SKM-1 (cell line): ENCODE data around the gene HDAC2.
"Not testable (repeated sequence)": the region's sequence is repeated elsewhere in the genome, so short reads cannot be mapped to it uniquely, and the experiment has no call there.

Source experiments
- DNase-seq: peaks from one replicate; lab custom pipeline; 2025; ENCODE audit not compliant: unreplicated experiment; lab: John Stamatoyannopoulos, UW

Gene HDAC2

DNA sequence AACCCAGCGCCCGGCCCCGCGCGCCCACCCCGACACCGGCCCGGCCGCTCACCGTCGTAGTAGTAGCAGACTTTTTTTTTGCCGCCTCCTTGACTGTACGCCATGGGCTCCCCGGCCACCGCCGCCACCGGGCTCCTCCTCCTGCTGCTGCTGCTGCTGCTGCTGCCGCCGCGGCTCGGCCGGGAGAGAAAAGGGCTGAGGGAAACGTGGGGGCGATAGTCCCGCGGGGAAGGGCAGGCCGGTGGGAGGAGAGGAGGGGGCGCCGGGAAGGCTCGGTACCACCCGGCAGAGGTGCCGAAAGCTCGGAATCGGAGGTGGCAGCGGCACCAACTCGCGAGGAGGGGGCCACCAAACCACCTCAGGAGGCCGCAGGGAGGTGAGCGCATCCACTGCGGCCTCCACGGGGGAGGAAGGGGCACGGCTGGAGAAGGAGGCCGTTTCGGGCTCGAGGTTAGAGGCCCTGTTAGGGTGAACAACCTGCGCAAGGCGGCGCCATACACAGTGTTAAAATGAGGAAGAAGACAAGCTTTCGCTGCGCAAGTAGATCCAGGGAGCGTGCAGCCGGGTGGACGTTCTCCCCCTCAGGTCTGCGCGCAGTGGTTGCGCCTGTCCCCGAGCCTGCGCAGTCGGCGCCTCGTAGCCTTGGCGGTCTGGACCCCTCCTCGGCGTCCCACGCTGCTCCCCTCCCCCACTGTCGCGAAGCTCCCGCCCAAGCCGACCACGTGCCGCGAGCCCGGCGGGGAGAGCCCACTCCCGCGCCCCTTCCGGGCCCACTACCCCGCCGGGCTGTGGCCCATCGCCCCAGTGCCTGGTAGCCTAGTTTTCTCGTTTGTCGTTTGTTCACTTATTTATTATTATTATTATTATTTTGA lies at the start of gene HDAC2:
HDAC2 (minus strand) TSS at position 344 of the 872 bp plus-strand sequence; CDS start at position 104, 240 bp downstream.
- DNase-seq = peak; percentile 94

DNA sequence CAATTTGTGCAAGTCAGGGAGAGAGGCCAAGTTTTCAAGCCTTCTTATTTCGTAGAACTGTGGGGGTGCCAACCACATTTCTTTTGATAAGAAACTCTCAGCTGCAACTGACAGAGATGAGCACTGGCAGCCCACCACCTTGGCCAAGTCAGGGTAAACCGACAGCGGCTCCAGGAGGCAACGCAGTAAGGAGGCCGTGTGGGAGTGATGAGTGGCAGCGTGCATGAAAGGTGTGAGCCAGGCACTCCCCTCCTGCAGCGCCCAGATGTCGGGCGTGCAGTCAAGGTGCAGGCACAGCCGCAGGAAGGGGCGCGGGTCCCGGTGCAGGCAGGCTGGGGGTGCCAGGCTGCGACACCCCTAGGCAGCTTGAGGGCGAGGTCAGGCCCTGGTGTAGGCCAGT lies 49.2 kb upstream of the HDAC2 start:
- DNase-seq = no peak

- DNase-seq = not testable (repeated sequence)
These were observed 46.2 kb upstream of the HDAC2 start for GRCh38 chr6:114017146-114017545.

DNA sequence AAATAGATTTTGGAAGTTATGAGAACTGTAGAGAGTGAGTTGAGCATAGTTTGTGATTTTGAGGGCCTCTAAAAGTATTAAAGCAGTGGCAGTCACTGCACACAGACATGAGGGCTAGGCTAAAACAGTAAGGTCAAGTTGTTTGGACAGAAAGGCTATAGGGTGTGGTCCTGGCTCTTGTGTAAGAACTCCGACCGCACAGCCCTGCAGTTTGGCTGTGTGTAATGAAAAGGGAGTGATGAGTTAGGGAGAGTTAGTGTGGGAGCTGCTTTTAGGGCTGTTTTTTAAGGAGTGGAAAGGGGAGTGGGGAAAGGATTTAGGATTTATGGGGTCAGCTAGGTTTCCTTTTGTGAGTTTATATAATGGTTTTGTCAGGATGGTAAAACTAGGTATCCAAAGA lies 43.2 kb upstream of the HDAC2 start:
- DNase-seq = not testable (repeated sequence)

- DNase-seq = not testable (repeated sequence)
These were observed 40.5 kb upstream of the HDAC2 start for GRCh38 chr6:114011486-114011885.

DNA sequence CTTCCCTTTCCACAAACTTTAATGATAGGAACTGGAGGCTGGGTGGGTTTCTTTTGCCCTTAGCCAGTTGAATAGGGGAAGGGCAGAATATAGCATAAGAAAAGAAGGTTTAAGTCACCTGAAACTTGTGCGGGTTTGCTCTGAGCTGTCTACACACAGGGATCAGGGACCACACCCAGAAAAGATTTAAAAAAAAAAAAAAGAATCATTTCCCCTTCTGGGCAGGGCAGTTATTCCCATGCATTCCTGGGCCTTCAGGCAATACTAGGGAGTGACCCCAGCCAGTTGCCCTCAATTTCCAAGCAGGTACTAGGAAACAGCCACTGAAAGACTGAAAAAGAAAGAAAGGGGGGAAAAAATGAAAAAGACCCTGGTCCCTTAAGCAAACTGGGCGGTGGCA lies 39.6 kb upstream of the HDAC2 start:
- DNase-seq = no peak

GRCh38 chr6:114009192-114009591 lies 38.2 kb upstream of the HDAC2 start:
- DNase-seq = no peak

- no peak for DNase-seq
These were observed 37.4 kb upstream of the HDAC2 start for GRCh38 chr6:114008331-114008730.

- DNase-seq = no peak
These were observed 36.6 kb upstream of the HDAC2 start for GRCh38 chr6:114007516-114007915.

GRCh38 chr6:114001354-114001753 lies 30.4 kb upstream of the HDAC2 start:
- DNase-seq = no peak

- no peak for DNase-seq
These were observed 29.1 kb upstream of the HDAC2 start for GRCh38 chr6:114000069-114000468.

DNA sequence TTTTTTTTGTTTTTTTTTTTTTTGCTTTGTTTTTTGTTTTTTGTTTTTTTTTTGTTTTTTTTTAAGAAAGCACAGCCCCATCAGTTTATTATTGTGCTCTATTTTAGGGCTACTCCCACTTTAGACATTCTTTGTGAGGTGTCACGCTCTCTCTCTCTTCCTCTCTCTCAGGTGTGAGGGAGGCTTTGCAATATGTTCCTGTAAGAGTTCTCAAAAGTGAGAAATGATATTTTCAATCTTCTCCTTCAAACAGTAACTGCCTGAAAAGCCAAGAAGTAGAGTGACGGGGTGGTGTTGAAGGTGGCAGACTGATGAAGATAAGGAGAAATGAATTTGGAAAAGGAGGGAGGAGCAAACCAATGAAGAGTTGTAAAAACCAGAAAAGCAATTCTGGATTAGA lies 28.3 kb upstream of the HDAC2 start:
- no peak for DNase-seq

DNA sequence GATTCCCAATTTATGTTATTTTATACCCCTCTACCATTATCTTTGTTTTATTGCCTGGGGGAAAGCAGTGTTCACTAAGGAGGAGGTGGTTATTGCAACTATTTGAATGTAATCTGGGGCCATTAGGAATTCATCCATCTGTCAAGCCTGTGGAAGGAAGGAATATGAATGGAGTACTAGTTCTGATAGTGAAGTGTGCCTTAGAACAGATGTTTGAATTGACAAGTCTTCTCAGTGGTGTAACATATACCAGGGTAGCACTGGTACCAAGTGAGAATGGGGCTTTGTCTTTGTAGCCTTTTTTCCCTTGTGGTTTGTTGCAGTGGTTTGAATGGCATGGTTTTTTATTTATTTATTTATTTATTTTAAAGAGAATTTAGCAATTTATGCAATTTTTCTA lies 27.9 kb upstream of the HDAC2 start:
- DNase-seq = no peak

DNA sequence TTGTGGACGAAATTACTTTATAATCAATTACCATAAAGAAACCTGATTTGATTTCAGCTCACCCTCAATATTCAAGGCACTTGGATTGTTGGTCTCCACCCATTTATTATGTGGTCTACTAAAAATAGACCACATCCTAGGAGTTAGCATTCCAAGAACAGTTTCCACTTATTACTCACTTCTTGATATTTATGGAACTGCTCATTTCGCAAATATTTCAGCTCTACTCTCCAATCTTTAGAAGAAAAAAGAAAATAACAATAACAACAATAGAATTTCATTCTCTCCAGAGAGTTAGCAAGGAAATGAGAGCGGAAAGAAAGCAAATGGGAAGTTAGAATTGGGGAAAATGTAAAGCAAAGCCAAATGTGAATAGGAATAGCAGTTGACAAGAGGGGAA lies 26.2 kb upstream of the HDAC2 start:
- DNase-seq = no peak

- no peak for DNase-seq
These were observed 24.7 kb upstream of the HDAC2 start for GRCh38 chr6:113995634-113996033.

DNA sequence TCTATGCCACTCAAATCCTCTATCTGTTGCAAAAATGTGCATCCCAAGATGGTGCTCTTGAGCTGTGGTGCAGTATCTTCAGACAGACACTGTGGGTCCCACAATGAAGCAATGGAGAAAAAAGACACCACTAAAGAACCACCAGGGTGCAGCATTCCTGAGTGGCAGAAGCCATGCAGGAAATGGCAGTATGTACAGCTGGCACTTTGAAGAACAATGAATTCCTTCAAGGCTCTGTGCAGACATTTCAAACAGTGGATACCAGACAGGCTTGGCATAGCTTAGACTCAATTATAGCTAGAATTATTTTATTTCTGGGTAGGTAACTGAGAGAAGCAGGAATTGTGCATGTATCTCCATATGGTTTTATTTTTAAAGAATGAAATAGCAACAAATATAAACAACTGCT lies 24.0 kb upstream of the HDAC2 start:
- DNase-seq = peak; percentile 10

GRCh38 chr6:113989675-113990074 lies 18.7 kb upstream of the HDAC2 start:
- DNase-seq = no peak

DNA sequence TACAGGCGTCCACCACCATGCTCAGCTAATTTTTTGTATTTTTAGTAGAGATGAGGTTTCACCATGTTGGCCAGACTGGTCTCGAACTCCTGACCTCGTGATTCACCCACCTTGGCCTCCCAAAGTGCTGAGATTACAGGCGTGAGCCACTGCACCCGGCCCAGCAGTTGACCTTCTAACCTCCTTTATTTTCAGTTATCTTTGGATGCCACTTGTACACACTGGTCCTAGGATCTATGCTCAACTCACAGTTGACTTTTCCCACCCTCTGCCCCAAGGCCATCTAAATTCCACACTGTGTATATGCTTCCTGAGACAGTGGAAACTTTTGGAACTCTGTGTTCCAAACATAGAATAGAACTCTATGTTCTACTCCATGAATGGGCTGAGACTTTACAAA lies 11.7 kb upstream of the HDAC2 start:
- DNase-seq = not testable (repeated sequence)

- DNase-seq = no peak
These were observed 11.2 kb upstream of the HDAC2 start for GRCh38 chr6:113982055-113982550.

DNA sequence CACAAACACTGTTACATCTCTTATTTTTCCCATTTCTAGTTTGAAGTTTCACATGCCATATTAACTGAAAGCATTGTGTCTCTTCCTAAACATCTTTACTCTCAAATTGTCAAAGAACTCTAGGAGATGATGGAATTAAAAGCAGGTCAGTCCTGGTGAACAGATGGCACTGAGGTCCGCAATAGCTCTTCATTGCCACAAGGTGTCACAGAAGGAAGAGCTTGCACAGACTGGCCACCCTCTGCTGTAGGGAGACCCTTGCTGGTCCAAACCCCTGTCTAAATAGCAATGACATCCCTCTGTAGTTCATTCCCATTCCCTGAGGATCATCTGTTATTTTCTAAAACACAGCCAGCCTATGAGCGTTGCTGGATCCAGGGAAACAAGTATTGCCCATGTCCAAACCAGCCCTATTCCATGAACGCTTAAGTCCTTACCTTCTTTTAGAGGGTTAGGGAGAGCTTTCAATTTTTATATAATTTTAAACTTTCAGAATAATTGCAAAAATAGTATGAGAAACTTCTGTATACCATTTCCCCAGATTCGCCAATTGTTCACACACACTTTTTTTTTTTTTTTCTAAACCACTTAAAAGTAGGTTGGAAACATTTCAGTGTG lies 10.1 kb upstream of the HDAC2 start:
- no peak for DNase-seq

- peak; percentile 71 for DNase-seq
These were observed 9.0 kb upstream of the HDAC2 start for GRCh38 chr6:113979937-113980336.

DNA sequence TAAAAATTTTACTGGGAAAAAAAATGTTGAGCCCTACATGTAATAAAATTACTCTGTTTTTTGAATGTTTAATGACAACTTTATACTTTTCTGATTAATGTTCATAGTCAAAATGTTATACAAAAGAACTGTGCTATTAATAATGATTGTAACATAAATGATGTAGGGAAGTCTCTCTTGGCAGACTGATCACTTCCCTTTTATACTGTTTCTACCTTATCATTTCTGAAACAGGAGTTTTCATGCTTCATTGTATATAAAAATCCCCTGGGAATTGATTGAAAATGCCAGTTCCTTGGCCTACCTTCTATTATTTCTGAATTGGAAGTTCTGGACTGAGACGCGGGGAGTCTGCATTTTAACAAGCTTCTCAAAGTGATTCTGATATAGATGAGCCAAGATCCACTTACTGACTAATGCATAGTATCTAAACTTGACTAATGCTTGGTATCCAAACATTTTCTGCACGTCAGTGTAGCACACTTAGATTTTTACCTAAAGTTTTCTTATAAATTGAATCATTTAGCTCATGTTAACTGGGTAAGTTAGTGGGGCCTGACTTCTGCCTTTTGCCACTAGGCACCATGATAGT lies 7.2 kb upstream of the HDAC2 start:
- DNase-seq = no peak
